ENCODE results near the gene CHRDL2.

The CHRDL2 gene

DNA sequence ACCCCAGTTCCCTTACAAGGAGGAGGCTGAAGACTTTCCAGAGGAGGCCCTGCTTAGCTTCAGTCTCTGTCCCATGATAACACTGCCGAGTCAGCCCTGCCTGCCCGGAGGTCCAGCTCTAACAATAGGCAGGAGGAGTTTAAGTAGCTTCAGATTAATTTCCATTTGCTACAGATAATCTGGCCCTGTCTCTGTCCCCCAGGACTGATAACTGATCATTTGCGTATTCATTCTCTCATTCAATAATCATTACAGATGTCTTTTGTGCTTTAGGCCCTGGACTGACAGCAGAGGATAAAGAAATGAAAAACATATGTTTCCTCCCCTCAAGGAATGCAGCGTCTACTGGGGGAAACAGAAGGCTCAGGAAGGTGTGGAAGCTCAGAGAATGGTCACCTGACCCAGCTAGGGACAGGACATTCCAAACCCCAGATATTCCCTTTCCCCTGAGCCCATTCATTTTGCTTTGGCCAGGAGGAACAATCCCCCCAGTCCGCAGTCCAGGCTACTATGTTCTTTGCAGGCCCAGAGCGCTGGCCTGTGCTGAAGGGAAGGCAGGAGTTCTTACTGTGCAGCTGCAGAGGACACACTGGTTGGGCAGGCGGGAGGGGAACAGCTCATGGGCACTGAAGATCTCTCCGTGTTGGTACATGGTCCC is 20.8 kb downstream of the CHRDL2 start:
- DNase-seq (ENCODE audit: low spot score) = no peak

DNA sequence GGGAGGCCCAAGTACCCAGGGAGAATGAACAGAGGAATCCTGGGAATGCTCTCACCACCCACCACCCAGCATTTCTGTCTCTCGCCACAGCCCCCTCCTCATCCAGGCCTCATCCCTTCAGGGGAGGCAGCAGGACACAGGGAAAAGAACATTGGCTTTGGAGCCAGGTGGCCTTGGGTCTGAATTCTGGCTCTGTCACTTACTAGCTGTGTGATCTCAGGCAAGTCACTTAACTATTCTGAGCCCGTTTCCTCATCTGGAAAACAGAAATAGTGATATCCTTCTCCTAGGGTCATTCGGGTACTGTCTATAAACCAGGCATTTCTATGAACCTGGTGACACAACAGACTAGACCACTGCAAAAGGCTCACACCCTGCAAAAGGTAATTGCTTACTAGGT is 22.1 kb downstream of the CHRDL2 start:
- DNase-seq (ENCODE audit: low spot score) = no peak

GRCh38 chr11:74707602-74708510 is 23.4 kb downstream of the CHRDL2 start:
- DNase-seq (ENCODE audit: low spot score) = no peak

GRCh38 chr11:74707182-74707581 is 24.0 kb downstream of the CHRDL2 start:
- no peak for DNase-seq (ENCODE audit: low spot score)

- DNase-seq (ENCODE audit: low spot score) = no peak
Measured at GRCh38 chr11:74703211-74703610, 28.0 kb downstream of the CHRDL2 start.

DNA sequence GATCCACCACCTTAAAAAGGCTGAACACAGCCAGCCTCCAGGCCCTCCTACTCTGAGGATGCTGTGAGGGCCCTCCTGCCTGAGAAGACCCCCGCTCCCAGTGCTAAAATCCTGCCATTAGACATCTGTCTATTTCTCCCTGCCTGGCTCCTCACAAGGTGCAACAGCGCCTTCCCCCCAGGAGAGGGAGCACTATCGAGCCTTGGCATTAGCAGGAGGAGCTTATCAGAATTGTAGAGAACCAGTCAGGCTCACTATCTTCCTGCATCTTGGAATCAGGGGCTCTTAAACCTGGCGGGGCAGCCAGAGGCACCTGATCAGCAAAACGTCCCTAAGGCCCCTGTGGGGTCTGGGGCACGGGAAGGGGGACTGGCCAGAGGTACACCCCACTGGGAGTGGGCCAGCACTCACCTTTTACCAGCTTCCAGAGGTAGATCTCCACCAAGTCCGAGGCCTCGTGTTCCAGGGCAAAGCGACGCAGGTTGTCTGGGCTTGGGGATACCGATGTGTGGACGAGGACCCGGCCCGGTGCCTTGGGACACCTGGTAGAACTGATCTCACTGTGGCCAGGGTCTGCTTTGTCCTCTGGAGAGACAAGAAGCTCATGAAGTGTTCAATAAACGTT is 28.7 kb downstream of the CHRDL2 start:
- peak; percentile 71 for DNase-seq (ENCODE audit: low spot score)

- no peak for DNase-seq (ENCODE audit: low spot score)
Measured at GRCh38 chr11:74701351-74701750, 29.9 kb downstream of the CHRDL2 start.

GRCh38 chr11:74699615-74700396 is 31.4 kb downstream of the CHRDL2 start:
- no peak for DNase-seq (ENCODE audit: low spot score)

DNA sequence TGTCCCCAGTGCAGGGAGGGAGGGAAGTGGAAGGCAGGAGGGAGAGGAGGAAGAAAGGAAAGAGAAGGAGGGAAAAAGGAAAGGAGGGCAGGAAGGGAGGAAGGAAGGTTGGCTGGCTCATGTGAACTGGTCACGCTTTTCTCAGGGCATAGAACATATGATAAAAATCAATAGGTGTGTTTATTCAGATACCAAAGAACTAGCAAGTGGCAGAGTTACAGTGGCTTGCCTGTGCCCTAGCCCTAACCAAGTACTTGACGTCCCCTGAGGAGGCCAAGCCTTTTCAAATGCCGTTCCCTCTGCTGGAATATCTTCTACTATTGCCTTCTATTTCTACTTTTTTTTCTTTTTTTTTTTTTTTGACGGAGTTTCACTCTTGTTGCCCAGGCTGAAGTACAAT is 33.5 kb downstream of the CHRDL2 start:
- no peak for DNase-seq (ENCODE audit: low spot score)

- DNase-seq (ENCODE audit: low spot score) = peak; percentile 87
Measured at GRCh38 chr11:74696939-74697675, 34.1 kb downstream of the CHRDL2 start.

GRCh38 chr11:74696500-74696899 is 34.7 kb downstream of the CHRDL2 start:
- DNase-seq (ENCODE audit: low spot score) = no peak

DNA sequence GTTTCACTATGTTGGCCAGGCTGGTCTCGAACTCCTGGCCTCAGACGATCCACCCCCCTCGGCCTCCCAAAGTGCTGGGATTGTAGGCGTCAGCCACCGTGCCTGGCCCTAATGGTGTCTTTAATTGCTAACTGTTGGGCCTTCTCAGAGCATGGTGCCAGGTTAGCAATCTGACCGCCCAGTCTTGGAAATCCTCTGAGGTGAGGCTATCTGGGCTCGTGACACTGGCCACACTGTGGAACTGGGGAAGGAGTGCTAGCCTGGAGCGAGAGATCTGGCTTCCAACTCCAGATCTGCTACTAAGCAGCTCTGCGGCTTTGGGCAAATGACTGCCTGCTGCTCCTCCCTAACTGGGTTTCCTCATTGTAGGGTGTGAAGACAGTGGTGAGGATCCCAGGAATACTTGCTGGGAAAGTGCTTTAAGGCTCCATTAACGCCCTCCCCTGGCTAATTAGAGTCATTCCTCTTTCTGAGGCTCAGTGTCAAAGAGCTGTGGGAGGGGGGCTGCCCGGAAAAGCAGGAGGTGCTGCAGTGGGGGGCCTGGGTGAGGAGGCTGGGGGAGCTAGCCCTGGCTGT is 35.4 kb downstream of the CHRDL2 start:
- no peak for DNase-seq (ENCODE audit: low spot score)

DNA sequence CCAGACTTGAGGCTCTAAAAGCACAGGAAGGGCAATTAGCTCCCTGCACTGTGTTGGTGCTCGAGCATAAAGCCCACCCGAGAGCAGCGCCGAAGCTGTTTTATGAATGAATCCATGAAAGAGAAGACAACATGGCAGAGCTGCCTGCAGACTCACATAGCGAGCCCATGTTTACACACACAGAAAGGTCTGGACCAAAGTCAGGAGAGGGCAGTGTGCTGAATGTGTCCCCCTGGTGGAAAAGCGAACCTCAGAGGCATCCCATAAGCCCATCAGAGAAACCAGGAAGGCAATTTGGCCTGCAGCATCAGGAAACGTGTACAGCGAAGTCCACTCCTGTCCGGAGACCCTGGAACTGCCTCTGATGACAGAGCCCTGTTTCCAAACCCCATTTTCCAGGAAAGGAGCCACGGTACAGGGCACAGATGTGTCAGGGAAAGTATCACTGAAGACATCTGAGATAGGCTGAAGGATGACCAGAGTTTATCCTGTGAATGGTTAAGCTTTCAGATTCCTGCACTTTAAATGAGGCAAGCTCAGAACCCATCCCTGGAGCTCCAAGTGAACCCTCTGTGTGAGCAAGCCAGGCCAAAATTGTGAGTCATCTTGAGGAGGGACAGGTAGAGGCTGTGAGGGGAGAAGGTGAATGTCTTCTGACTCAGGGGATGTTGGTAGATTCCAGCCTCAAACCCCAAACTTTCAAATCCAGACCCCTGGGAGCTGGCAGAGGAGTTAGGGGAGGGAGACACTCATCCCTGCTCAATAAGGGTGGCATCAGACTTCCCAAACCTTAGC is 36.9 kb downstream of the CHRDL2 start:
- peak; percentile 82 for DNase-seq (ENCODE audit: low spot score)

GRCh38 chr11:74693531-74693930 is 37.7 kb downstream of the CHRDL2 start:
- no peak for DNase-seq (ENCODE audit: low spot score)

DNA sequence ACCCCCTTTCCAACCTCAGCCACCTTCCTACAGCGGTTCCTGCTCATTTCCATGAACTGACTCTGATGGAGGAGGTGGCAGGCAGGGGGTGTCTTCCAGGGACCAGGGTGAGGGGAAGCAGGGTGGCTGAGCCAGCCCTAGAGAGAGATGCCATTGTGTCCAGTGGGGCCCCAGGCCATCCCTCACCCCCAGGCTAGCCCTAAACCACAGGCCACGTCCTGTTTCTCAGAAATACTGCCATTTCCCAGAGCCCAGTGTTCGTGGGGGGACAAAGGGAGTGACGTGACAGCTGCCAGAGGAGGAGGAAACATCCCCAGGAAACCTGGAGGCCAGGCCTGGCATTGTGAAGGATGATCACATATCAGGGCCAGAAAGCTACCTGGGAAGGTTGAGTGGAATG is 39.5 kb downstream of the CHRDL2 start:
- DNase-seq (ENCODE audit: low spot score) = peak; percentile 12

GRCh38 chr11:74689666-74690065 is 41.6 kb downstream of the CHRDL2 start:
- DNase-seq (ENCODE audit: low spot score) = peak; percentile 37

DNA sequence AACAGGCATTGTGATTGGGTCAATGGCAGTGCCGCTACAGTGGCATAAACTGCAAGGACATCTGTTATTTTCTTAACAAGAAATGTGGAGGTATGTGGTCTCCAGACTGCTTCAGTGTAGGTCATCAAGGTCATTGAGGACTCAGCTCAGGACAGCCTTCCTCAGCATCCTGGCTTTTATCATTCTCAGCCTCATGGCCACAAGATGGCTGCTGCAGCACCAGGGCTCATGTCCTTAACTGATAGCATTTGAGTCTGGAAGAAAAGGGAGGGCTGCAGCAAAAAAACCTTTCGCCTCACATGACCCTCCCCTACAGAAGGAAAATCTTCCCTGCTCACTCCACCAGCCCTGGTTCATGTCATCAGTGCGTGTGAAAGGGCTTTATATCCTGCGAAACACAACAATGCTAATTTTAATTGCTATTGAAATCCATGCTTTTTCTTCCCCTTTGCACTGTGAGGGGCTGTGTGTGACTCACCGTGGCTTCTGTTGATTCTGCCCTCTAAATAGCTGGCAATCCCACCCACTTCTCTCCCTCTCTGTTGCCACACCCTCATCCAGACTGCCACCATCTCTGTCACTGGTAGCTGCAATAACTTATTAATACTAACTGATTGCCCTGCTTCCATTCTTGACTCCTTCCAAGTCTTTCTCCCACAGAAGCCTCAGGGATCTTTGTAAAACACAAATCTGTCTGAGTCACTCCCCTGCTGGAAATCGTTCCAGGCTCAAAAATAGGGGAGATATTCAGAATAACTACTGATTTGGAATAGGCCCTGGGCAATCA is 43.8 kb downstream of the CHRDL2 start:
- no peak for DNase-seq (ENCODE audit: low spot score)

GRCh38 chr11:74686792-74687191 is 44.4 kb downstream of the CHRDL2 start:
- DNase-seq (ENCODE audit: low spot score) = peak; percentile 3

- DNase-seq (ENCODE audit: low spot score) = no peak
Measured at GRCh38 chr11:74685905-74686304, 45.3 kb downstream of the CHRDL2 start.
